Neural progenitor cell (in vitro differentiated cells): ENCODE results near the gene AJAP1.

Experiments
- CTCF ChIP-seq: fragments of 200-600 bp; sonication (generic); IDR thresholded peaks from 2 replicates; pipeline ENCODE4 v1.5.1; 2017; ENCODE audit warnings: antibody characterized with exemption, mild to moderate bottlenecking
- EZH2 ChIP-seq: fragments of 200-600 bp; sonication (generic); IDR thresholded peaks from 2 replicates; pipeline ENCODE4 v1.6.1; 2017; ENCODE audit warnings: antibody characterized with exemption, mild to moderate bottlenecking, moderate library complexity
- EZH2phosphoT487 ChIP-seq: fragments of 200-600 bp; sonication (generic); IDR thresholded peaks from 2 replicates; pipeline ENCODE4 v1.6.1; 2017; ENCODE audit warnings: antibody characterized with exemption

- TF ChIP-seq CTCF (no peak), EZH2 (no peak), EZH2phosphoT487 (no peak)
These were observed 16.6 kb upstream of the AJAP1 start for GRCh38 chr1:4637616-4638344.
